Urothelium cell line (cell line): ENCODE measurements around the gene CDRT4.

Experiments used
- DNase-seq: peaks from one replicate; pipeline ENCODE4 v3.0.0; 2011; ENCODE audit warnings: low spot score, mixed read lengths
- FAIRE-seq: peaks from 2 replicates; lab custom pipeline; 2011; peaks lifted over from hg19 to GRCh38; lab: Jason Lieb, UNC

The CDRT4 gene

DNA sequence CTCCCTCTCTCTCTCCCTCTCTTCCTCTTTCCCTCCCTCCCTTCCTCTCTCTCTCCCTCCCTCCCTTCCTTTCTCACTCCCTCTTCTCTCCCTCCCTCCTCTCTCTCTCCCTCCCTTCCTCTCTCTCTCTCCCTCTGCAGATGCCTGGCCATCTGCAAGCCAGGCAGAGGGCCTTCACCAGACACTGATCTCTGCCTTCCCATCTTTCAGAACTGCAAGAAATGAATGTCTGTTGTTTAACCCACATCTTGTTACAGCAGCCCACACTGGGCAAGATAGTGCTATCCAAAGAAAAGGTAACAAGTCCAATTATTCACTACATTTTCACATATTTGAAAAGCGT lies 26.2 kb upstream of the CDRT4 start:
- no peak for DNase-seq
- FAIRE-seq = no peak

DNA sequence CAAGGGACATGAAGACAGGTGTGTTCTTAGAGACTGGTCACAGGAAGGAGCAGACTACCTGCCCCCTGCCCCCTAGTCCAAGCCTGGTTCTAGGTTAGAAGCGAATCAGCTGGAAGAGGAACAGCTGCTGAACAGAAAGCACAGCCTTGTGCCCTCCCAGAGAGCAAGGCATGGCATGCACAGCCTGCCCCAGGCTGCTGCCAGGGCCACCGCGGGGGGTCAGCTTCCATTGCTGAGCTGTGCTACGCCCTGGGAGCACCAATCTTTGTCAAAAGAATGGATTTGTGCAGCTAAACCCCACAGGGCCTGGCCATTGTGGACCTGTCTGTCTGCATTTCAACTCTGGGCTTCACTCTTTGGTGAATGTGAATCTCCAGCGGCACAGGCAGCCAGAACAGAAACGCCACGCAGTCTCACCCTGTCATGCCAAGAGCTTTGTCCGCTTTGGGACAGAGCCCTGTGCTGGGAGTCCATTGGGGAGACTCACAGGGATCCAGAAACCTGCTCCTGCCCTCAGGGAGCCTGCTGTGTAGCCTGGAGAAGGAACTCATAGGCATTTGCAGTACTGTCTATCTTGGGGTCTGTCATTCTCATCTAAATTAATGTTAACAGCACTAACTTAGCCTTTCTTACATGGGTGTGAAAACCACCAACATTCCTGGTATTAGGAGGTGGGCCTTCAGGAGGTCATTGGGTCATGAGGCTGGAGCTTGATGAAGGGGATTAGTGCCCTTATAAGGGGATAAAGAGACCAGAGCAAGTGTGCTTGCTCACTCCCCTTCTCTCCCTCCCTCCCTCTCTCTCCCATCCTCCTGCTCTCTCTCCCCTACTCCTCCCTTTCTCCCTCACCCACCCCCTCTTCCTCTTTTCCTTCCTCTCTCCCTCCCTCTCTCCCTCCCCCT lies 25.6 kb upstream of the CDRT4 start:
- no peak for DNase-seq
- FAIRE-seq = no peak

DNA sequence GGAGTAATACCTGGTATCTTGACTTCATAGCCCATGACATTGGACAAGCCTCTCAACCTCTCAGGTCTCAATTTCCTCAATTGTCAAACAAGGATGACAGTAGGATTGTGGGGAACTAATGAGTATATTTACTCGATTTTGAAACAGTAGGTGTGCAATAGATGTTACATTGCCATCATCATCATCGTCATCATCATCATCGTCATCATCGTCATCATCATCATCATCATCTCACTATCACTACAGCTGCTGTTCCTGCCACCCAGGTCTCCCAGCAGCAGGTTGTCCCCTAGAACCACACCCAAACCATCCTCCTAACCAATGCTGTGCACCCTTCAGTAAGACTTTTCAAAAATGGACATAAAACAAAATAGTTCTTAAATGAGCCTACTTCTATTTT lies 24.8 kb upstream of the CDRT4 start:
- DNase-seq (no peak), FAIRE-seq (no peak)

DNA sequence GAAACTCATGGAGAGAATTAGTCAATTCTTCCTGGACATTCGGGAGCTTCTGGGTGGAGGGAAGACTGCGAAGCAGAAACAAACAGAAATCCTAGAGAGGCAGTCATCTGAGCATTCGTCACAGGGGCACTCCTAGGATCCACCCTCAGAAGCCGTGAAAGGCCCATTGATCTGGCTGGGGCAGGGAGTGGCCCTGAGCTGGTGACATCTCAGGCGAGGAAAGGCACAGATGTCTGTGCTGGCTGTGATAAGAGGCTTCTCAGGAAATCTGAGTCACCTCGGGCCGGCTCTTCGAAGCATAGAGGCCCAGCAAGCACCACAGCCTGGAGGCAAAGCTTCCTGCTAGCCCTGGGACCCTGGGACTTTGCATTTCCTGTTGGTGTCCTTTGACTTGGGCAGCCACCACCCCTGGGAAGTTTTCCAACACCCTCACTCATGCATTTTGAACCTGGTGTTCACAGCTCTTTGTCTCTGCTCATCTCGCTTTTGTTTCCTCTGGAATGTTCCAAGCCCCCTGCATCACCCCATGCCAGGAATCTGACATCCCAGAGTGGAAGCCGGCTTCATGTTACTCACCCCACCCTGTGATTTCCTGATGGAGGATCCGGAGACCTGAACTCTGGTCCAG lies 23.3 kb upstream of the CDRT4 start:
- FAIRE-seq (no peak), DNase-seq (peak; percentile 46)

DNA sequence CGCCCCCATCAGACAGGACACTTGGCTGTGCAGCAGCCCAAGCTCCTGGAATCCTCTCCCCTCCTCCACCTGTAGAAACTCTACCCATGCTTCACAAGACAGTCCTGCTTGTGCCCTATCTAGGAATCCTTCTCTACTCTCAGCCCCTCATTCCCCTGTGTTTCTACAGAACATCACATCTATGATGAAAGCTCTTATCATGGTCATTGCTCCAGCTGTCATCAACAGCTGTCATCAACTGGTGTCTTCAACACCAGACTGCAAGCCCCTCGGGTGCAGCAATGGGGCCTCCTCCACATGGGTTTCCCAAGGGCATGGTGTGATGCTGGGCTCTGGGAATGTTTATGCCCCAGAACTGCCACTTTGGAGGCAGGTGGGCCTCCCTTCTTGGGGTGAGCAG lies 21.1 kb upstream of the CDRT4 start:
- FAIRE-seq (no peak), DNase-seq (no peak)

DNA sequence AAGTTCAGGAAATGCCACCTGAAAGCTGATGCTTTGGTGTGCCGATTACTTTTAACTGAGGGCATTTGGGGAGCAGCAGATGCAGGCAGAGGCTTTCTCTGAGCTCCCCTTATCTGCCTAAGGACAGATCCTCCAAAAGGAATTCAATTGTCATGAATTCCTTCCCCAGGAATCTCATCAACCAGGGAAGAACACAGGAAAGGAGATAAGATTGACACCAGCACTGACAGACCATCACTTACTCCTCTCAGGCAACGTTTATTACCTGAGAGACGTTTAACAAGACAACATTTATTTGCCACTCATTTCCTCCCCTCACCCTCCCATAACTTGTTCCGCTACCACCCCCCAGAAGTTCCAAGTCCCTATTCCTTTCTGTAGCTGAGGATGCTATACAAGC lies 17.6 kb upstream of the CDRT4 start:
- DNase-seq (no peak), FAIRE-seq (no peak)

DNA sequence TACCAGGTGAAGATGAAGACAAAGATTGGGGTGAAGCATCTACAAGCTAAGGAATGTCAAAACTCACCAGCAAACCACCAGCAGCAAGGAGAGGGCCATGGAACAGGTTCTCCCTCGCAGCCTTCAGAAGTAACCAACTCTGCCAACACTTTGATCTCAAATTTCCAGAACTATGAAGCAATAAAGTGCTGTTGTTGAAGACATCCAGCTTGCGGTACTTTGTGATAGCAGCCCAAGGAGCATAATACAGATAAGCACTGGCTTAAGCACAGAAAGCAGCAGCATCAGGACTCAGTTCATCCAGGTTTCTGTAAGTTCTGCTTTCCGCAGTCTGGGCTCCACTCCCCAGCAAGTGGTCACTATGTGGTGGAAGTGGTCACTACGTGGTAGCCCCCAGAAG lies 16.0 kb upstream of the CDRT4 start:
- DNase-seq = no peak
- FAIRE-seq = no peak

DNA sequence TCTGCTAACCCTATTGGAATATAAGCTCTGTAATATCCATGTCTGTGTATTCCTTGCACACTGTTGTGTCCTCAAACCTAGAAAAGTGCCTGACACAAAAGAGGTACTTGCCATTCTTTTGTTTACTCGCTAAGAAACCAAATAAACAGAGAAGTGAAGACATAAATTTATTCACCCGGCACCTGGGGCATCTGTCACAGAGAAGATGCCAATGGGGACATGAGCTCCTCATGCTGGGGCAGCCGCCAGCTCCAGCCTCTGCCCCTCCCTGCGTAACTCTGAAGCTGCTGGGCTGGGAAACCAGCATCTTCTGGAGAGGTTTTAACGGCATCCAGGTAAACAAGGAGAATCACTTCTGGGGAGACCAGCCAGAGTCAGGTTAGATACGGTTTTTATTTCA lies 15.1 kb upstream of the CDRT4 start:
- no peak for DNase-seq
- no peak for FAIRE-seq

DNA sequence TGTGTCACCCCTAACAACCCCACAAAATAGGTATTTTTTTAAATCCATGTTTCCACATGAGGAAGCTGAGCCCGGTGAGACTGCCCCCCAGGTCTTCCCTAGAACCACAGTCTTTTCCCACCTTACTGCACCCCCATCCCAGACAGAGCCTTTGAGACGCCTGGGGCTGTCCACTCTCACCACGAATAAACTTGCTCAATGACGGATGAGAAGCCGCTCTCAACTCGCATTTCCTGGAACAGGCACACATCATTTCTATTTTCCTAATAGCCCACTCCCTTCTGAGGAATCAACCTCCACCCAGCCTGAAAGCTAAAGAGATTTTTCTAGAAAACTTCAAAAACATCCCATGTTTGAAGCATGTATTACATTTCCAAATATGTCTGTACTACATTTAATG lies 14.1 kb upstream of the CDRT4 start:
- DNase-seq (no peak), FAIRE-seq (no peak)

DNA sequence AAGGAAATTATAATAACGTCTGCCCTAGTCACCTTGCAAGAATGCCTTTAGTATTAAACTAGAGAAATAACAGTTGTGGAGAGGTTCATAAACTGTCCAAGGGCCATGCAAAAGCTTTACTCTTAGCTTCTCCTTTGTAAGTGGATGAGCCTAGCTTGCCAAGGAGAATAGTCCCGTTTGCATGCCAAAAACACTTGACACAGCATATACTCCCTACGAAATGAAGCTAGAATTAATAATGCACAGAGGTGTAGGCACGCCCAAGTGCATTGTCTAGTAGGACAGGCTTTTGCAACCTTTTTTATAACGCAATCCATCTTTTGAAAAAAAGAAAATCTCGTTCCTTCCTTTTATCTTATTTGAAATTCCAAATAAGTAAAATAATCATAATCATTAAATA lies 12.8 kb upstream of the CDRT4 start:
- no peak for DNase-seq
- FAIRE-seq = no peak

DNA sequence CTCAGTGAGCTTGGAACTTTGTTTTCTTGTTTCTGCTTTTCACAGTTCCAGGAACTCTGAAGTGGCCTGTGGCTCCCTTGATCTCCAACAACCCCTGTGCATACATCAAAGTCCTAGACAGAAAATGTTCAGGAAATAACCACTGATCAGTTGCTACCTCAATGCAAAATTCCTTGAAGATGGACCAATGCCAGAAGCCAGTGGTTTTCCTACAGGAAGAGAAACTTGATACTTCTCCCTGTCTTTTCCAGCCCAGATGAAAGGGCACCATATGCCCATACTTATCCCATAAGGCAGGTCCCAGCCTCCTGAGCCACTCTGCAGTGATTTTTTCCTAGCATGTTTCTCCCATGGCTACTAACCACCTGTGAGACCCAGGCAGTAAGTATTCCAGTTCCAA lies 12.3 kb upstream of the CDRT4 start:
- no peak for DNase-seq
- no peak for FAIRE-seq

DNA sequence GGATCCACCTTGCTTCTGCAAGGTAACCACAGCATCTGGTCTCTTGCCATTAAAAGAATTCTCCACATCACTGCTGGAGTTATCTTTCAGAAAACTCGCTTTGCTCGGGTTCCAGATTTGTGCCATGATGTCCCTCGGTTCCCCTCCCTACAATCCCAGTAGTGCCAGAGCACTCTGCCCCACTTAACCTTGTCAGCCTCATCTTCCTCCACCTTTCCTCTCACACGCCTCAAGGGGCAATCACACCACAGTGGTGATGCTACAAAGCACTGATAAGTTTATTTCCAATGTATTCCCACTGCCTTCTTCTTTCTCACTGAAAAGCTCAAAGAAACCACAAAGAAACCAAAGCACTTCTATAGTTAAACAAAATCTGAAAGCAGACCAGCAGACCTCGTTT lies 11.4 kb upstream of the CDRT4 start:
- no peak for FAIRE-seq
- DNase-seq = no peak

DNA sequence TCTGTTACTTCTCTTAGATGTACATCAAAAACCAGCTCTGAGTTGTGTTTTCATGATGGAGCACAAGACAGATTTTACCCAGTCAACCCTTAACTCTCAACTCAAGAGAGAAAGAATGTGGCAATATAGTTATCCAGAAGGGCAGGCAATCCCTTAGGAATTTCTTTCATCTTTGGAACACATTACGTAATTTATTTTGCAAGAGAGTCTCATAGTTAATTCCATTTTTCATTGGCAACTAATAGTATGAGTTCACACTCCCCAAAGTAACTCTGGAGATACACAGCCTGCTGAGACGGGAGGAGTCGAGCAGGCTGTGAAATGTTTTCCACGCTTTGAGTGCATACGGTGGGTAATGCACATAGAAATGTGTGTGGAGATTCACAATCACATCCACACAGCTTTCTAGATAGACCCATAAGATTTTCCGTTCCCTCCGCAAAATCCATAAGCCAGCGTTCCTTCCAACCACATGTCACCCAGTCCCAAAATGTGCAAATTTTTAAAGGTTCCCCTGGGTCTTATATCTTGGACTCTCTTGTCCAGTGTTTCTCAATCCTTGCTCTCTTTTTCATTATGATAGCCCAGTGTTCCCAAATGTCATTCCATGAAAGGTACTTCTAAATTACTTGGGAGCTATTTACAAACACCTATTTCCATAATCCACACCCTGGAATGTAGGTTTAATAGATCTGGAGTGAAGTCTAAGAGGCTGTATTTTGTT lies 8.4 kb upstream of the CDRT4 start:
- no peak for DNase-seq
- no peak for FAIRE-seq

DNA sequence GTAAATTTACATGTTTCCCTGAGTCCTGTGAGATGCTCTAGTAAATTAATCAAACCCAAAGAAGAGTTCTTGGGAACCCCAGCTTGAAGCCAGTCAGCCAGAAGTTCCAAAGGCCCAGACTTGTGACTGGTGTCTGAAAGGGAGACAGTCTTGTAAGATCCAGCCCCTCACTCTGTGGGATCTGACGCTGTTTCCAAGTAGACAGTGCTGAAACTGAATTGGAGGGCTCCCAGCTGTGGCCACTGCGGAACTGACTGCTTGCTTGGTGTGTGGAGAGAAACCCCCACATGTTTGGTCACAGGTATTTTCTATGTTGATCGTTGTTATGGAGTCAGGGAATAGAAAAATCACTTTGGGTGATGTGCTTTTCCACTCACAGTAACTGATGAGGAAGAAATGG lies 5.5 kb upstream of the CDRT4 start:
- no peak for FAIRE-seq
- no peak for DNase-seq

DNA sequence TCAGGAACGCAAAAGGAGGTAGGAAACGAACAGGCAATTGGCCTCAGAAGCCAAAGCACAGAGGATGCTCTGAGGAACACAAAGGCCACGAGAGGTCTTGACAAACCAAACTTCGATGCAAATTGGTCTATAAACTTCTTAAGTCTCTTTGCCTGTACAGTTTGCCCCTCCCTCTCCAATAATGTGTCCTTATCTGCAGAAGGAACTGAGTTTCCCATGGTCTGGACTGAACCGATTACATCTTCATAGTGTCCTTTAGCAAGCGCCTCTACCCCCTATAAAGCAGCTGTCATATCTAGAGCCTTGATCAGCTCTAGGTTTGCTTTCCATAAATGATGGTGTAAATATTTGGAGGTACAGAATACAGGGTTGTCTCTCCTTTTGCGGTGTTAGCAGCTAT lies 3.1 kb upstream of the CDRT4 start:
- no peak for DNase-seq
- no peak for FAIRE-seq

DNA sequence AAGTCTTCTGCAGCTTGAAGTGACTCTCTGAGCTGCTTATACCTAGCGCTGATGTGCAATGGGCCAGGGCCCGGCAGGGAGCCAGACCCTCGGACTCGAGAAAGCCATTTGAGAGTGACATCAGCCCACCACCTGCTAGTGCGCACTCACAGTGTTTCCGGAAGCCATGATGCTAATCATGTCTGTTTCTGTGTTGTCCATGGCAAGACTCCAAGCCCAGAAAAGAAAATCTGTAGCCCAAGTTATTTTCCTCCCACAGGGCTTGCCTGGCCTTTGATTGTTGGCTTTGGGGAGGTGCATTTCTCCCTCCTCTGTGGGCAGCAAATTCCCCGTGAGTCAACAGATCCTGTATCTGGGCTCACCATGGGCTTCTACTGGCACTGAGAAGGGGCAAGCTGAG lies 1.8 kb upstream of the CDRT4 start:
- DNase-seq (no peak), FAIRE-seq (no peak)

DNA sequence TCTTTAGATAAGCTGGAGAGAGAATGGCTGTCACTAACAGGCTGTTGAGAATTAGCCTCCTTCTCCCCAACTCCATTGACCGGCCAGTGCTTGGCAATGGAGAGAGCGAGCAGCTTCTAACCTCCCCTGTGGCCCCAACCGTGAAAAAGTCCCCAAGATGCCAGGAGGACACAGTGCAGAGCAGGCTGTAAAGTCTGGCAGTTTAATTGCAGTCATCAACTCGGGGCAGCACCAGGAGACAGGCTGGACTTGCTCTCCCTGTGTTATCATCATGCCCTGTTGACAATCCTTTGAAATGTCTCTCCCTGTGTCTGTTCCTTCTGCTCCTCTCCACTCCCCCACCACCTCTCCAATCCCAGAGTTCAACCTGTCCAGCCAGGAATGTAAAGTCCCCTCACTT lies 705 bp upstream of the CDRT4 start:
- FAIRE-seq (no peak), DNase-seq (no peak)

DNA sequence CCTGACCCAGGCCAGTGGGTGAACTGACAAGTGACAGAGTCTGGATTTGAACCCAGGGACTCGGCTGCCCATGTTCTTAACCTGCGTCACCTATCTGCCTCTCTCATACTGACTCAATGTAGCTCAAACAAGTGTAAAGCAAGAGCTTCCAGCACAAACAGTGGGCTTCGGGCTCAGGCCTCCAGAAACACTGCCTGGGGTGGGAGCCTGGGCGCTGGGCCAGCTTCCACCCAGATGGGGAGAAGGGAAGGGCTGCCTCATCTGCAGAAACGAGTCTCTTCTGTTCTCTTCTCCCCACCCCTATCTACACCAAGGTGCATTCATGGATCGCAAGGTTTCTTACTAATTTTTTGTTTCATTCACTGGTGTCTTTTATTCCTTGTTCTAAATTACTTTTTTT lies 1.3 kb downstream of the CDRT4 start:
- DNase-seq (no peak), FAIRE-seq (no peak)

DNA sequence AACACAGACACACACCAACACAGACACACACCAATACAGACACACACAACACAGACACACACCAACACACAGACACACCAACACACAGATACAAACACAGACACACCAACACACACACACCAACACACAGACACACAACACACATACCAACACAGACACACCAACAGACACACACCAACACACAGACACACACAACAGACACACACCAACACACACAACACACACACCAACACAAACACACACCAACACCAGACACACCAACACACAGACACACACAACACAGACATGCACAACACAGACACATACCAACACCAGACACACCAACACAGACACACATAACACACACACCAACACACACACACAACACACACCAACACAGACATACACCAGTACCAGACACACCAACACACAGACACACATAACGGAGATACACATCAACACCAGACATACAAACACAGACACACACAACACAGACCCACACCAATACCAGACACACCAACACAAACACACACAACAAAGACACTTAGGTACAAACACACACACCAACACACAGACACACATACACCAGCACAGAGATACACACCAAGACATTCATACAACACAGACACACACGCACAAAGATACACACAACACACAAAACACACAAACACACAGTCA lies 2.2 kb downstream of the CDRT4 start:
- no peak for DNase-seq
- FAIRE-seq = peak; percentile 93

DNA sequence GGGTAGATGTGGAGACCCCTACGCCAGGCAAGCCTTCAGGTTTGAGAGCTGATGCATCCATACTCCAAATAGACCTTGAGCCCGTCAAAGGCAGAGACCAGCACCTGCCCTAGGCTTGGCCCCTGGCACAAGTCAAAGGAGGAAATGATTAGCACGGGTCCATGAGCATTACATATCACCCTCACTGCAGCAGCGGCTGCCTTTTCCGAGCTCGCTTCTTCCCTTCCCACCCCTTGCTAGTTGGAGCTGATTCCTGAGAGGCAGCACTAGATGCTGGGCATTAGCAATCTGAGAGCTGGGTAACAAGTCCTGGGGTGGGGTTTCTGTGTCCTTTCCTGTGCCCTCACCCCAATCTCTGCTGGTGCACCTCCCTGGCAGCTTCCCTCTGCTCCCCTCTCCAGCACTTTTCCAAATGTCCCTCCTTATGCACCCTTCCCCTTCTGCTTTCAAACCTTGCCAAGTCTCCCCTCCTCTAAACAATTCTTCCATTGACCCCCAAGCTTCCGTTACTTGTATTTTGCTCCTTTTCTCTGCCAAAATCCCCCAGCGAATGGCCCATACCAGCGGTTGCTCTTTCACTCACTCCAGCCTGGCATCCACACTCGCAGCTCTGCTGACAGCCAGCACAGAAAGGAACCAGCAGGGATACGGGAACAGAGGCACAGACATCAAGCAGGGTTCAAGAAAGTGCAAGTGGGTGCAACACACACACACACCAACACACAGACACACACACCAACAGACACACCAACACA lies 3.0 kb downstream of the CDRT4 start:
- FAIRE-seq (no peak), DNase-seq (no peak)
